SK-N-SH (cell line): ENCODE data around the gene ADAM30. TPM values are rescaled to one million over a fixed set of nuclear protein-coding genes. Genes with fewer than 3 reads are reported as not detected.

ENCODE experiments used
- CTCF ChIA-PET: fragments of 300-600, 350-600 bp; formaldehyde crosslinking; extraction: SDS; loops from one replicate; lab custom pipeline; 2021; lab: Yijun Ruan, JAX
- POLR2A ChIA-PET: fragments of 350-600 bp; sonication (Branson Sonifier 250); formaldehyde crosslinking; extraction: SDS; loops from one replicate; lab custom pipeline; 2020; ENCODE audit warnings: antibody characterized with exemption, inconsistent platforms; lab: Yijun Ruan, JAX
- DNase-seq: peaks from one replicate; pipeline ENCODE4 v3.0.0; 2012
- H2AFZ ChIP-seq: fragments of 200-600 bp; sonication (generic); 2 replicates; pipeline ENCODE4 v1.8.1; 2016; ENCODE audit warnings: antibody characterized with exemption, mild to moderate bottlenecking, low read depth
- H3F3A ChIP-seq: fragments of 200-600 bp; sonication (generic); replicated peaks from 2 replicates; pipeline ENCODE3; 2016; ENCODE audit warnings: antibody characterized with exemption, mild to moderate bottlenecking; ENCODE audit not compliant: insufficient read depth
- H3K27ac ChIP-seq, 2 experiments: fragments of 200-500 bp in 1 of 2; fragments of 200-600 bp in 1 of 2; sonication (Bioruptor generic) in 1 of 2; sonication (generic), shearing (Covaris generic) in 1 of 2; 2 replicates each; pipeline versions ENCODE4 v1.5.1 to v1.6.1; 2014 to 2016; ENCODE audit warnings: low read depth in 2 of 2, inconsistent platforms in 1 of 2, low read length in 1 of 2, mild to moderate bottlenecking in 1 of 2, mixed read lengths in 1 of 2
- H3K27me3 ChIP-seq: fragments of 200-600 bp; sonication (generic), shearing (Covaris generic); 2 replicates; pipeline ENCODE4 v1.6.1; 2016; ENCODE audit warnings: mixed run types; ENCODE audit not compliant: insufficient read depth
- H3K36me3 ChIP-seq, 2 experiments: fragments of 200-500 bp in 1 of 2; fragments of 200-600 bp in 1 of 2; sonication (Bioruptor generic) in 1 of 2; sonication (generic) in 1 of 2; replicated peaks in 1 of 2; 2 replicates each; pipeline versions ENCODE3 to v1.5.1; 2014 to 2016; ENCODE audit warnings: low read length in 1 of 2, mild to moderate bottlenecking in 1 of 2; ENCODE audit not compliant: insufficient read depth in 2 of 2, control insufficient read depth in 1 of 2
- H3K4me1 ChIP-seq, 2 experiments: fragments of 200-500 bp in 1 of 2; fragments of 200-600 bp in 1 of 2; sonication (Bioruptor generic) in 1 of 2; sonication (generic), shearing (Covaris generic) in 1 of 2; 2 replicates each; pipeline versions ENCODE4 v1.5.1 to v1.6.1; 2014 to 2016; ENCODE audit warnings: low read depth in 1 of 2, low read length in 1 of 2, mixed run types in 1 of 2; ENCODE audit not compliant: insufficient read depth in 2 of 2, control insufficient read depth in 1 of 2
- H3K4me2 ChIP-seq: fragments of 200-600 bp; sonication (generic), shearing (Covaris generic); 2 replicates; pipeline ENCODE4 v1.6.1; 2017; ENCODE audit warnings: mixed run types
- H3K4me3 ChIP-seq, 2 experiments: fragments of 200-500 bp in 1 of 2; fragments of 200-600 bp in 1 of 2; sonication (Bioruptor generic) in 1 of 2; sonication (generic), shearing (Covaris generic) in 1 of 2; 2 replicates each; pipeline versions ENCODE4 v1.5.1 to v1.8.1; 2014 to 2016; ENCODE audit warnings: low read depth in 2 of 2, inconsistent platforms in 1 of 2, low read length in 1 of 2, mild to moderate bottlenecking in 1 of 2, mixed read lengths in 1 of 2, moderate library complexity in 1 of 2
- H3K79me2 ChIP-seq: fragments of 200-600 bp; sonication (generic); 2 replicates; pipeline ENCODE4 v1.8.1; 2017; ENCODE audit warnings: mild to moderate bottlenecking; ENCODE audit not compliant: insufficient read depth
- H3K9ac ChIP-seq: fragments of 200-600 bp; sonication (generic); 2 replicates; pipeline ENCODE4 v1.6.1; 2017; ENCODE audit warnings: mixed run types
- H3K9me2 ChIP-seq: fragments of 200-600 bp; sonication (generic); 2 replicates; pipeline ENCODE4 v1.6.1; 2017; ENCODE audit warnings: mixed run types
- H3K9me3 ChIP-seq: fragments of 200-600 bp; sonication (generic); 2 replicates; pipeline ENCODE4 v1.6.1; 2017; ENCODE audit warnings: mixed run types, mild to moderate bottlenecking, moderate library complexity
- H4K20me1 ChIP-seq: fragments of 200-600 bp; sonication (generic); 2 replicates; pipeline ENCODE4 v1.6.1; 2017; ENCODE audit warnings: mild to moderate bottlenecking, mixed run types; ENCODE audit not compliant: insufficient read depth
- CHD2 ChIP-seq: fragments of 150-350 bp; IDR thresholded peaks from 2 replicates; pipeline ENCODE4 v1.6.1; 2018; ENCODE audit warnings: low read length; ENCODE audit not compliant: partially characterized antibody
- EZH2phosphoT487 ChIP-seq: fragments of 200-600 bp; sonication (generic); IDR thresholded peaks from 2 replicates; pipeline ENCODE4 v1.6.1; 2017; ENCODE audit warnings: low read depth, mixed run types, mild to moderate bottlenecking, antibody characterized with exemption, moderate library complexity, borderline replicate concordance
- FOSL2 ChIP-seq: IDR thresholded peaks from 2 replicates; pipeline ENCODE4 v1.4.0; 2012; ENCODE audit warnings: low read depth, mild to moderate bottlenecking, moderate library complexity, borderline replicate concordance
- FOXJ3 ChIP-seq: sonication (generic); formaldehyde crosslinking; IDR thresholded peaks from 2 replicates; pipeline ENCODE4 v1.5.1; 2020; ENCODE audit warnings: mild to moderate bottlenecking, missing genetic modification reagents
- MEF2A ChIP-seq: IDR thresholded peaks from 2 replicates; pipeline ENCODE4 v1.4.0; 2012; ENCODE audit warnings: low read depth, borderline replicate concordance
- NFIC ChIP-seq: IDR thresholded peaks from 2 replicates; pipeline ENCODE4 v1.4.0; 2012; ENCODE audit warnings: borderline replicate concordance
- NRF1 ChIP-seq: IDR thresholded peaks from 2 replicates; pipeline ENCODE4 v1.6.1; 2012; ENCODE audit warnings: low read depth, mild to moderate bottlenecking, low read length
- RAD21 ChIP-seq: IDR thresholded peaks from 2 replicates; pipeline ENCODE4 v1.6.1; 2012; ENCODE audit warnings: mild to moderate bottlenecking, low read length
- RCOR1 ChIP-seq: fragments of 150-350 bp; IDR thresholded peaks from 2 replicates; pipeline ENCODE4 v1.6.1; 2017; ENCODE audit warnings: antibody characterized with exemption, low read length
- SIN3A ChIP-seq: IDR thresholded peaks from 2 replicates; pipeline ENCODE4 v1.6.1; 2012; ENCODE audit warnings: low read depth, mild to moderate bottlenecking, low read length, moderate library complexity, borderline replicate concordance
- SMC3 ChIP-seq: IDR thresholded peaks from 2 replicates; pipeline ENCODE4 v1.6.1; 2012; ENCODE audit warnings: low read depth, low read length, improper control_type of control experiment
- TAF1 ChIP-seq: IDR thresholded peaks from 2 replicates; pipeline ENCODE4 v1.6.1; 2012; ENCODE audit warnings: low read depth, mild to moderate bottlenecking, low read length, moderate library complexity, borderline replicate concordance
- TCF12 ChIP-seq: IDR thresholded peaks from 2 replicates; pipeline ENCODE4 v1.4.0; 2012
- TEAD4 ChIP-seq: IDR thresholded peaks from 2 replicates; pipeline ENCODE4 v1.4.0; 2012; ENCODE audit warnings: mild to moderate bottlenecking, borderline replicate concordance; ENCODE audit not compliant: insufficient read depth
- USF1 ChIP-seq: IDR thresholded peaks from 2 replicates; pipeline ENCODE4 v1.4.0; 2012; ENCODE audit warnings: low read depth, borderline replicate concordance
- YY1 ChIP-seq: IDR thresholded peaks from 2 replicates; pipeline ENCODE4 v1.4.0; 2012; ENCODE audit warnings: low read depth, mild to moderate bottlenecking
- WGBS: methylation state at CpG from one replicate; pipeline ENCODE4 v1.1.6; 2017; ENCODE audit warnings: low lambda C conversion rate; 5-methylcytosine and 5-hydroxymethylcytosine counted together
- polyA plus RNA-seq, 3 experiments: library from polyadenylated mRNA; depleted of rRNA; stranded (reverse); fragments of >200 nt; gene quantifications; 2 replicates each; pipeline ENCODE4 v1.2.3, GENCODE V29; 2012
- TF ChIP-seq, protein P1 (sequence below): IDR thresholded peaks from 2 replicates; pipeline ENCODE4; 2012
- TF ChIP-seq, protein P2 (sequence below): fragments of 200-600 bp; sonication (generic); IDR thresholded peaks from 2 replicates; pipeline ENCODE4 v1.6.1; 2017; ENCODE audit warnings: antibody characterized with exemption, mild to moderate bottlenecking, moderate library complexity

Gene ADAM30
- polyA plus RNA-seq, 1 of the 3 experiments (the other 2 are of a cell fraction): not detected

DNA sequence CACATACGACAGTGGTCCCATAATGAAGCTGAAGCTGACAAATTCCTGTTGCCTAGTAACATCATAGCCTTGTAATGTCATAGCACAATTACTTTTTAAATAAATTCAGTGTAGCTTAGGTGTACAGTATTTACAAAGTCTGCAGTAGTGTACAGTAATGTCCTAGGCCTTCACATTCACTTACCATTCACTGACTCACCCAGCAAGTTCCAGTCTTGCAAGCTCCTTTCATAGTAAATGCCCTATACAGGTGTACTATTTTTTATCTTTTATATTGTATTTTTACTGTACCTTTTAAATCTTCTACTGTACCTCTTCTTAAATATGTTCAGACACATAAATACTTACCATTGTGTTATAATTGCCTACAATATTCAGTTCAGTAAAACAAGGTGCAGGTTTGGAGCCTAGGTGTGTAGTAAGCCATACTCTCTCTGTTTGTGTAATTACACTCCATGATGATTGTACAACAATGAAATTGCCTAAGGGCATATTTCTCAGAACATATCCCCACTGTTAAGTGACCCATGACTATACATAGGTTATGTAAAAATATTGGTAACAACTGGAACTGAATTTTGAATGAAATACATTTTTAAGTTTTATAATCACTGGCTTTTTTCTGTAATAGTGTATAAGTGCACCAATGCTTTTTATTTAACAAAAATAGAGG, 33.5 kb upstream of the ADAM30 start:
- Histone ChIP-seq H3F3A (no peaks in the 10 kb centered on the region), H3K36me3 (peaks cover 74 to 81% of the 10 kb centered on the region in 2 experiments), H3K9ac (no peak overlapping the region), H3K9me2 (no peaks in the 10 kb centered on the region), H3K79me2 (peaks cover 10% of the 10 kb centered on the region; the same call in 1 of the 2 replicates), H3K27me3 (no peaks in the 10 kb centered on the region), H4K20me1 (no peaks in the 10 kb centered on the region), H3K9me3 (no peaks in the 10 kb centered on the region), H3K4me2 (no peak overlapping the region), H3K4me3 (no peak overlapping the region), H2AFZ (no peak overlapping the region), H3K27ac (no peak overlapping the region), H3K4me1 (no peaks in the 10 kb centered on the region)
- 100% methylated on average over 1 of the region's 1 CpG for WGBS
- TF ChIP-seq TCF12 (no peak), RAD21 (no peak), CHD2 (no peak), TEAD4 (no peak), USF1 (no peak), NFIC (no peak), MEF2A (no peak), YY1 (no peak), TAF1 (no peak), SMC3 (no peak), FOSL2 (no peak)
- TF ChIP-seq, protein P1, sequence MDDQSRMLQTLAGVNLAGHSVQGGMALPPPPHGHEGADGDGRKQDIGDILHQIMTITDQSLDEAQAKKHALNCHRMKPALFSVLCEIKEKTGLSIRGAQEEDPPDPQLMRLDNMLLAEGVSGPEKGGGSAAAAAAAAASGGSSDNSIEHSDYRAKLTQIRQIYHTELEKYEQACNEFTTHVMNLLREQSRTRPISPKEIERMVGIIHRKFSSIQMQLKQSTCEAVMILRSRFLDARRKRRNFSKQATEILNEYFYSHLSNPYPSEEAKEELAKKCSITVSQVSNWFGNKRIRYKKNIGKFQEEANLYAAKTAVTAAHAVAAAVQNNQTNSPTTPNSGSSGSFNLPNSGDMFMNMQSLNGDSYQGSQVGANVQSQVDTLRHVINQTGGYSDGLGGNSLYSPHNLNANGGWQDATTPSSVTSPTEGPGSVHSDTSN: no peak
- TF ChIP-seq, protein P2, sequence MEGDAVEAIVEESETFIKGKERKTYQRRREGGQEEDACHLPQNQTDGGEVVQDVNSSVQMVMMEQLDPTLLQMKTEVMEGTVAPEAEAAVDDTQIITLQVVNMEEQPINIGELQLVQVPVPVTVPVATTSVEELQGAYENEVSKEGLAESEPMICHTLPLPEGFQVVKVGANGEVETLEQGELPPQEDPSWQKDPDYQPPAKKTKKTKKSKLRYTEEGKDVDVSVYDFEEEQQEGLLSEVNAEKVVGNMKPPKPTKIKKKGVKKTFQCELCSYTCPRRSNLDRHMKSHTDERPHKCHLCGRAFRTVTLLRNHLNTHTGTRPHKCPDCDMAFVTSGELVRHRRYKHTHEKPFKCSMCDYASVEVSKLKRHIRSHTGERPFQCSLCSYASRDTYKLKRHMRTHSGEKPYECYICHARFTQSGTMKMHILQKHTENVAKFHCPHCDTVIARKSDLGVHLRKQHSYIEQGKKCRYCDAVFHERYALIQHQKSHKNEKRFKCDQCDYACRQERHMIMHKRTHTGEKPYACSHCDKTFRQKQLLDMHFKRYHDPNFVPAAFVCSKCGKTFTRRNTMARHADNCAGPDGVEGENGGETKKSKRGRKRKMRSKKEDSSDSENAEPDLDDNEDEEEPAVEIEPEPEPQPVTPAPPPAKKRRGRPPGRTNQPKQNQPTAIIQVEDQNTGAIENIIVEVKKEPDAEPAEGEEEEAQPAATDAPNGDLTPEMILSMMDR: no peak
- DNase-seq: no peak
- POLR2A ChIA-PET: no interaction called here
- CTCF ChIA-PET: interaction anchor here (5.2 kb wide), 1 partner anchor 19 kb away, joined by 29 read pairs; no protein-coding TSS in a partner anchor

DNA sequence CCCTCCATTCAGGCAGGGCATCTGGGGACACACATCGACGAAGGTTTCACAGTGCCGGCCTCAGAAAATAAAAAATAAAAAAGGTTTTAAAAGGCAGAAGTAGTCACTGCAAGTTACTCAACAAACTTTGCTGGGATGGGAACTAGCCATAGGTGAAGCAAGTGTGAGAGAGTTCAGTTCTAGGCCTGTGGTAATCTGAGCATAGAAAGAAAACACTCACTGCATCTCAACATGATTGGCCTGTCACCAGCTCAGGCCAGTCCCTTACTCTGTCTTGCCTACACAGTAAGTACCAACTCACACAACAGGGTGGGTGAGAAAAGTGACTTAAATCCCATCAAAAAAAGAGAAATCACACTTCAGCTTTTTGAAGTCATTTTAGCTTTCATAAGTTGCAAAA, 30.2 kb upstream of the ADAM30 start:
- Histone ChIP-seq H3F3A (no peaks in the 10 kb centered on the region), H4K20me1 (no peaks in the 10 kb centered on the region), H3K4me2 (no peak overlapping the region), H3K79me2 (no peaks in the 10 kb centered on the region; the same call in 1 of the 2 replicates), H3K27ac (no peak overlapping the region), H2AFZ (no peak overlapping the region), H3K4me3 (no peak overlapping the region), H3K36me3 (peaks cover 81 to 83% of the 10 kb centered on the region in 2 experiments), H3K4me1 (no peaks in the 10 kb centered on the region), H3K9ac (no peak overlapping the region), H3K9me3 (no peaks in the 10 kb centered on the region), H3K27me3 (no peaks in the 10 kb centered on the region), H3K9me2 (no peaks in the 10 kb centered on the region)
- CTCF ChIA-PET: interaction anchor here (1.1 to 5.2 kb wide), 2 partner anchors 22 to 41 kb away, joined by 3 to 29 read pairs; no protein-coding TSS in a partner anchor
- TF ChIP-seq SIN3A (no peak), RCOR1 (no peak), NRF1 (no peak), EZH2phosphoT487 (no peak), FOXJ3 (CRISPR knock-in tag) (no peak)
- DNase-seq: no peak
- 90% methylated on average over 3 of the region's 3 CpGs for WGBS
- POLR2A ChIA-PET: no interaction called here
